ENCODE data around the gene SUSD4. TPM values are rescaled to one million over a fixed set of nuclear protein-coding genes. Genes with fewer than 3 reads are reported as not detected.
A peak's percentile ranks its signal among the peaks of the same experiment; 100 is the strongest.
"Not testable (repeated sequence)": the region's sequence is repeated elsewhere in the genome, so short reads cannot be mapped to it uniquely, and the experiment has no call there.

SUSD4 gene
- polyA plus RNA-seq, 1 donor: 2.1 TPM

- Histone ChIP-seq H3K27ac (ENCODE audit: low read length) (no peak overlapping the region), H3K27me3 (ENCODE audit: control insufficient read depth, insufficient read depth, low read length) (no peaks in the 10 kb centered on the region), H3K9me3 (ENCODE audit: control insufficient read depth, low read depth, low read length) (no peaks in the 10 kb centered on the region), H3K4me1 (ENCODE audit: control insufficient read depth, insufficient read depth, low read length) (peaks cover 8% of the 10 kb centered on the region), H3K4me3 (ENCODE audit: low read length) (no peak overlapping the region), H3K36me3 (ENCODE audit: control insufficient read depth, insufficient read depth, low read length) (no peaks in the 10 kb centered on the region)
- WGBS (ENCODE audit: insufficient coverage, low lambda C conversion rate): 83% methylated on average over 2 of the region's 8 CpGs
- peak in 1 of 2 donors; percentile 25 for DNase-seq
These were observed 106.0 kb downstream of the SUSD4 start for GRCh38 chr1:223257856-223258550.

DNA sequence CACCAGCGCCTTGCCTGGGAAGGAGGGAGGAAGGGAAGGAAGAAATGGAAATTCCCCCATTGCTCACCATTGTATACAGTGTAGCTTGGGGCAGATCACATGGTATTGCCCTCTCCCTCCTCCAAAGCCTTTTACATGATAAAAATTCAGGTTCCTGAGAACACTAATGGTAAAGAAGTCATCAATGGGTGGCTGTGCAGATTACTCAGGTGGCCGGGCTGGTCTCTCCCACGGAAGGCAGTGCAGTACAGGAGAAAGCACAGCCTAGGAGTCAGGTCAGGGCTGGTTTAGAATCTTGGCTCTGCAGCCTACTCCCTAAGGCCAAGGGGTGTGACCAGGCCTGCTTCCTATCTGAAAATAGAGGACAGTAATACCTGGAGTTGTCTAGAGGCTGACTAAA, 107.9 kb downstream of the SUSD4 start:
- no peaks in the 10 kb centered on the region for H3K27me3 ChIP-seq (ENCODE audit: control insufficient read depth, insufficient read depth, low read length)
- H3K4me3 ChIP-seq (ENCODE audit: low read length): no peak overlapping the region
- no peak for DNase-seq
- H3K36me3 ChIP-seq (ENCODE audit: control insufficient read depth, insufficient read depth, low read length): no peaks in the 10 kb centered on the region
- H3K27ac ChIP-seq (ENCODE audit: low read length): no peak overlapping the region
- H3K9me3 ChIP-seq (ENCODE audit: control insufficient read depth, low read depth, low read length): no peaks in the 10 kb centered on the region
- peaks cover 8% of the 10 kb centered on the region for H3K4me1 ChIP-seq (ENCODE audit: control insufficient read depth, insufficient read depth, low read length)
- WGBS (ENCODE audit: insufficient coverage, low lambda C conversion rate): no CpG with 5 or more reads among the region's 3 CpGs

GRCh38 chr1:223253916-223254315, 110.1 kb downstream of the SUSD4 start:
- Histone ChIP-seq H3K27ac (ENCODE audit: low read length) (no peak overlapping the region), H3K4me3 (ENCODE audit: low read length) (no peak overlapping the region), H3K27me3 (ENCODE audit: control insufficient read depth, insufficient read depth, low read length) (no peaks in the 10 kb centered on the region), H3K36me3 (ENCODE audit: control insufficient read depth, insufficient read depth, low read length) (no peaks in the 10 kb centered on the region), H3K9me3 (ENCODE audit: control insufficient read depth, low read depth, low read length) (no peaks in the 10 kb centered on the region), H3K4me1 (ENCODE audit: control insufficient read depth, insufficient read depth, low read length) (peaks cover 7% of the 10 kb centered on the region)
- no peak for DNase-seq
- no CpG with 5 or more reads among the region's 3 CpGs for WGBS (ENCODE audit: insufficient coverage, low lambda C conversion rate)

DNA sequence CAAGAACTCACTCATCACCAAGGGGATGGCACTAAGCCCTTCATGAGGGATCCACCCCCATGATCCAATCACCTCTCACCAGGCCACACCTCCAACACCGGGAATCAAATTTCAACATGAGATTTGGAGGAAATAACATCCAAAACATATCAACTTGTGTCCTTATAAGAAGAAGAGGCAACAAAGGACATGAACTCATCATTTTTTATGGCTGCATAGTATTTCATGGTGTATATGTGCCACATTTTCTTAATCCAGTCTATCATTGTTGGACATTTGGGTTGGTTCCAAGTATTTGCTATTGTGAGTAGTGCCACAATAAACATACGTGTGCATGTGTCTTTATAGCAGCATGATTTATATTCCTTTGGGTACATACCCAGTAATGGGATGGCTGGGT, 112.6 kb downstream of the SUSD4 start:
- WGBS (ENCODE audit: insufficient coverage, low lambda C conversion rate): no CpG with 5 or more reads among the region's 2 CpGs

DNA sequence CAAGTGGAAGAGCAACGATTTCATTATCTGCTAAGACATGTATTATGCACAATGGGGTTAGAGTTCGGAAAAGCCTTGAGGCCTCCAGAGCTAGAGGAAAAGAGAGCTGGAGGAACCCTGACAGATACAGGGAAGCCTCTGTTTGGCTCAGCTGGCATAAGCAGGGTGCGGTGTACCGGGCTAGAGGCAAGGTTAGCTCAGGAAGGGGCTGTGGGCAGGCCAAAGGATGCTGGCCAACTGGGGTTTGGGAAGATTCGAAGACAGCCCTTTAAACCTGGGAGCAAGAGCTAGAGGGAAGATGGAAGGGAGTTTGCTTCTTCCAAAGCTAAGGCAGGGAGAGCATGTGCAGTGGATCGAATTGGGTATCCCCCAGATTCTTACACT, 113.4 kb downstream of the SUSD4 start:
- Histone ChIP-seq H3K36me3 (ENCODE audit: control insufficient read depth, insufficient read depth, low read length) (no peaks in the 10 kb centered on the region), H3K9me3 (ENCODE audit: control insufficient read depth, low read depth, low read length) (no peaks in the 10 kb centered on the region), H3K4me1 (ENCODE audit: control insufficient read depth, insufficient read depth, low read length) (peaks cover 6% of the 10 kb centered on the region), H3K27ac (ENCODE audit: low read length) (no peak overlapping the region), H3K4me3 (ENCODE audit: low read length) (no peak overlapping the region), H3K27me3 (ENCODE audit: control insufficient read depth, insufficient read depth, low read length) (no peaks in the 10 kb centered on the region)
- no CpG with 5 or more reads among the region's 6 CpGs for WGBS (ENCODE audit: insufficient coverage, low lambda C conversion rate)
- DNase-seq: no peak

More for the DNA sequence above, 112.6 kb downstream of the SUSD4 start:
- not testable (repeated sequence) for H3K27me3 ChIP-seq (ENCODE audit: control insufficient read depth, insufficient read depth, low read length); H3K36me3 ChIP-seq (ENCODE audit: control insufficient read depth, insufficient read depth, low read length); DNase-seq; H3K9me3 ChIP-seq (ENCODE audit: control insufficient read depth, low read depth, low read length); H3K27ac ChIP-seq (ENCODE audit: low read length); H3K4me1 ChIP-seq (ENCODE audit: control insufficient read depth, insufficient read depth, low read length); H3K4me3 ChIP-seq (ENCODE audit: low read length)

DNA sequence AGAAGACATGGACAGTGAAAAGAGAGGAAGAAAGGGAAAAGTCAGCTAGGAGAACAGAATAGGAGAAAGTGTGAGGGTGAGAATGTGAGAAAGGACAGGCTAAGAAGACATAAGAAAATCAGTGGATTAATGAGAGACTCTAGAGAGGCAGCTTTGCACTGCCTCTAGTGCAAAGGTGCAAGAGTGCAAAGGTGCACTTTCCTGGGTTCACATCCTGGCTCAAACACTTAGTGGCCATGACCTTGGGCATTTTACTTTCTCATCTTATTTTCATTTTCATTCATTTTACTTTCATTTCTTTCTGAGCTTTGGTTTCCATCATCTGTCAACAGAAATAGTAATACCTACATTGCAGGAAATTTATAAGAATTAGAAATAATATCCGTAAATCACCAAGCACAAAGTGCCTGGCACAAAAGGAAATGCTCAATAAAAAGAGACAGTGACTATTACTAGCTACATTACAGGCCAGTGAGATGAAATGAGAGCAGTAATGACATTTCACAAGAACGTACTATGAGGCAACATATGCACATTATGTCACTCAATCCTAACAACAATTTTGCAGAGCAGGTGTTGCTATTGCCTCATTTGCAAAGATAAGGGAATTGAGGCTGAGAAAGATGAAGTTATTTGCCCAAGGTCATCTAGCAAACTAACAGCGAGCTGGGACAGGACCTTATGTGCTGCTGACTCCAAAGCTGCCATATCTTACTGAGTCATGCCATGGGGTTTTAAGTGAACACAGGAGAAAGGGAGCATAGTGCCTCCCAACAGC, 113.9 kb downstream of the SUSD4 start:
- peak; percentile 61 to 85 for DNase-seq
- Histone ChIP-seq H3K4me3 (ENCODE audit: low read length) (no peak overlapping the region), H3K36me3 (ENCODE audit: control insufficient read depth, insufficient read depth, low read length) (no peaks in the 10 kb centered on the region), H3K27me3 (ENCODE audit: control insufficient read depth, insufficient read depth, low read length) (no peaks in the 10 kb centered on the region), H3K27ac (ENCODE audit: low read length) (no peak overlapping the region), H3K4me1 (ENCODE audit: control insufficient read depth, insufficient read depth, low read length) (peaks cover 6% of the 10 kb centered on the region), H3K9me3 (ENCODE audit: control insufficient read depth, low read depth, low read length) (no peaks in the 10 kb centered on the region)
- 100% methylated on average over 1 of the region's 3 CpGs for WGBS (ENCODE audit: insufficient coverage, low lambda C conversion rate)

GRCh38 chr1:223248770-223249140, 115.2 kb downstream of the SUSD4 start:
- no peak for DNase-seq

DNA sequence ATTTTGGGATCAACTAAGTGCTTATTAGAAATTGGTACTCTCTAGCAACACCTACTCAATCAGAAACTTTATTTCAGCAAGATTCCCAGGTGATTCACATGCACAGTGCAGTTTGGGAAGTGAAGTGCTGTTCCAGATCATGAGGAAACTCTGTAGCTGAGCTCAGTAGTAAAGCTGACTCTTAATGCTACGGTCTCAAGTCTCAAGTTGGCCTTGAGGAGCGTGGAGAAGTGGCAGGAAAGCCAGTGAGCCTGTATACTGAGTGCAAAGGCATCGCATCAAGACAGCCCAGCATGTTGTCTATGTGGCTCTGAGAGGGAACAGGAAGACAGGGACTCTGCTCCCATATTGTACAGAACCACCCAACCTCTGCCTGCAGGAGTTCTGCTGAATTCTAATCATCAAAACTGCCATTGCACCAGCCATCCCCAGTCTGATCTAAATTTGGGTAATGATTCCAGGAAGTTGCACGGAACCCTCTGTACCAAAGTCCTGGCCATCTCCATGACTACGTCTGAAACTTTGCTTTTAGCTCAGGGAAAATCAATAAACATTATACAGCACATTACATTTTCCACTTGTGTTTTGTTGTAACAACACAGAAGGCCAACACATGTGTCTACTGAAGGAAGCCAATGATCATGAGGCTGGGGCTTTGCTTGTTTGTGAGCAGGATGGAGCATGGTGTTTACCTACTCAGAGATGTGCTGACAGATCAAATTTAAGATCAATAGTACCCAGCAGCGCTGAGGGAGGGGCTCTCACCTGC, 115.8 kb downstream of the SUSD4 start:
- Histone ChIP-seq H3K4me3 (ENCODE audit: low read length) (no peak overlapping the region), H3K4me1 (ENCODE audit: control insufficient read depth, insufficient read depth, low read length) (peaks cover 3% of the 10 kb centered on the region), H3K27ac (ENCODE audit: low read length) (no peak overlapping the region), H3K9me3 (ENCODE audit: control insufficient read depth, low read depth, low read length) (no peaks in the 10 kb centered on the region), H3K36me3 (ENCODE audit: control insufficient read depth, insufficient read depth, low read length) (no peaks in the 10 kb centered on the region), H3K27me3 (ENCODE audit: control insufficient read depth, insufficient read depth, low read length) (no peaks in the 10 kb centered on the region)
- DNase-seq: peak in 1 of 2 donors; percentile 48
- no CpG with 5 or more reads among the region's 6 CpGs for WGBS (ENCODE audit: insufficient coverage, low lambda C conversion rate)

More at GRCh38 chr1:223248770-223249140, 115.2 kb downstream of the SUSD4 start:
- Histone ChIP-seq H3K36me3 (ENCODE audit: control insufficient read depth, insufficient read depth, low read length) (no peaks in the 10 kb centered on the region), H3K4me1 (ENCODE audit: control insufficient read depth, insufficient read depth, low read length) (peaks cover 4% of the 10 kb centered on the region), H3K4me3 (ENCODE audit: low read length) (no peak overlapping the region), H3K27ac (ENCODE audit: low read length) (no peak overlapping the region), H3K27me3 (ENCODE audit: control insufficient read depth, insufficient read depth, low read length) (no peaks in the 10 kb centered on the region), H3K9me3 (ENCODE audit: control insufficient read depth, low read depth, low read length) (no peaks in the 10 kb centered on the region)
- WGBS (ENCODE audit: insufficient coverage, low lambda C conversion rate): 100% methylated on average over 1 of the region's 6 CpGs

DNA sequence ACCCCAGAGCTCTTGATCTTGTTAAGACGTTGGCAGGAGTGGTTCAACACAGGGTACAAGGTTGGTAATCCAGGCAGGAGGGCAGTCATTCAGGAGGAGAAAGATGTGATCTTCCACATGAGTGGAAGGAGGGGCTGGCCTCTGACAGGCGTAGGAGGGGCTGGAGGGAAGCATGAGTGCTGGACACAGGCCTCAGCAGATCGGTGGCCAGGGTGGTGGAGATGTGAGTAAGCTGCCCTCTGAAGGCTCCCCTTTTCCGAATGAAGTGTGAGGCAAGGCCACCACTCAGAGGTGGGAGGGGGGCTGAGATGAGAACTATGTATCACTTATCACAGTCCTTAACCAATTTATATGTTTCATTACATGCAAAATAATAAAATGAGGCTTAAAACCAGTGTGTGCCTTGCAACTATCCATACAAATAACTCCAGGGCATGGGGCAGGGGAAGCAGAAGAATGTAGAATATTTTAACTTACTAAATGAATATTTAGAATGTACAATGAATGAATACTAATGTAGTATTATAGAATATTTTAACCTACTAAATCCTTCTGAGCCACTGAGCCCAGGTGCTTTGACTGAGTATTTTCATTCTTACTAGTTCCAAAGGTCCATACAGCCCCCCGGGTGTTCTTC, 117.4 kb downstream of the SUSD4 start:
- no peak overlapping the region for H3K4me3 ChIP-seq (ENCODE audit: low read length)
- H3K27me3 ChIP-seq (ENCODE audit: control insufficient read depth, insufficient read depth, low read length): no peaks in the 10 kb centered on the region
- peaks cover 3% of the 10 kb centered on the region for H3K4me1 ChIP-seq (ENCODE audit: control insufficient read depth, insufficient read depth, low read length)
- no peak overlapping the region for H3K27ac ChIP-seq (ENCODE audit: low read length)
- no peaks in the 10 kb centered on the region for H3K36me3 ChIP-seq (ENCODE audit: control insufficient read depth, insufficient read depth, low read length)
- no peak for DNase-seq
- H3K9me3 ChIP-seq (ENCODE audit: control insufficient read depth, low read depth, low read length): no peaks in the 10 kb centered on the region
- 83% methylated on average over 1 of the region's 5 CpGs for WGBS (ENCODE audit: insufficient coverage, low lambda C conversion rate)

DNA sequence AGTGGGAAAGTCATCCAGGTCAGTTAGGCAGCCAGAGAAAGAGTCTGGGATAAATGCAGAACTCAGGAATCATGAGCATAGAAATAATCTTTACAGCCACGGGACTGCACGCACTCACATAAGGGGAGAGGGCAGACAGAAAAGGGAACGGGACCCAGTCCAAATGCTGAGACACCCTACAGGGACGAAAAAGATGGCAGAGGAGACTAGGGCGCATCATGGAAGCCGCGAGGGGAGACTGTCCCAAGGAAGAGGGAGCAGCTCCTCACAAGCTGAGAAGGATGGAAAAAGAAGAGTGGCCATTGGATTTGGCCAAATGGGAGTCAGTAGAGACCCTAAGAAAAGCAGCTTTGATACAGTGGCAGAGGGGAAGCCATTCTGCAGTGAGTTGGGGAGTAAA, 118.0 kb downstream of the SUSD4 start:
- DNase-seq: no peak
- no peaks in the 10 kb centered on the region for H3K27me3 ChIP-seq (ENCODE audit: control insufficient read depth, insufficient read depth, low read length)
- WGBS (ENCODE audit: insufficient coverage, low lambda C conversion rate): 98% methylated on average over 7 of the region's 7 CpGs
- no peaks in the 10 kb centered on the region for H3K36me3 ChIP-seq (ENCODE audit: control insufficient read depth, insufficient read depth, low read length)
- H3K4me3 ChIP-seq (ENCODE audit: low read length): no peak overlapping the region
- H3K27ac ChIP-seq (ENCODE audit: low read length): no peak overlapping the region
- H3K9me3 ChIP-seq (ENCODE audit: control insufficient read depth, low read depth, low read length): no peaks in the 10 kb centered on the region
- peaks cover 3% of the 10 kb centered on the region for H3K4me1 ChIP-seq (ENCODE audit: control insufficient read depth, insufficient read depth, low read length)
